Jurkat, Clone E6-1 (cell line): Measurements from ENCODE around the gene PACSIN2.
"Not testable (repeated sequence)": the region's sequence is repeated elsewhere in the genome, so short reads cannot be mapped to it uniquely, and the experiment has no call there.

Source experiments
- DNase-seq: peaks from one replicate; pipeline ENCODE4 v3.0.0-alpha.2; 2011; ENCODE audit warnings: low read depth, low spot score
- H3K4me3 ChIP-seq: 2 replicates; pipeline ENCODE4 v1.5.1; 2011; ENCODE audit warnings: mild to moderate bottlenecking, low read length, control low read depth, moderate library complexity

Gene PACSIN2

DNA sequence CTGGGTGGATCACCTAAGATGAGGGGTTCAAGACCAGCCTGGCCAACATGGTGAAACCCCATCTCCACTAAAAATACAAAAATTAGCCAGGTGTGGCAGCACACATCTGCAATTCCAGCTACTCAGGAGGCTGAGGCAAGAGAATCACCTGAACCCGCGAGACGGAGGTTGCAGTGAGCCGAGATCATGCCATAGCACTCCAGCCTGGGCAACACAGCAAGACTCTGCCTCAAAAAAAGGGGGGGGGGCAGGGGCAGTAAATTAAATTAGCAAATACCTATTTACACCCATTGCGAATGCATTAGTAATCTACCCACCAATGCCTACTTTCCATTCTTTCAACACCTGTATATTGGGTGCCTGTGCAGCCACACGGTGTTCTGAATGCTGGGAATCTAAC is 78.3 kb downstream of the PACSIN2 start:
- DNase-seq, H3K4me3 ChIP-seq: not testable (repeated sequence)

GRCh38 chr22:42934338-42934737 is 80.6 kb downstream of the PACSIN2 start:
- no peak overlapping the region for H3K4me3 ChIP-seq
- no peak for DNase-seq

DNA sequence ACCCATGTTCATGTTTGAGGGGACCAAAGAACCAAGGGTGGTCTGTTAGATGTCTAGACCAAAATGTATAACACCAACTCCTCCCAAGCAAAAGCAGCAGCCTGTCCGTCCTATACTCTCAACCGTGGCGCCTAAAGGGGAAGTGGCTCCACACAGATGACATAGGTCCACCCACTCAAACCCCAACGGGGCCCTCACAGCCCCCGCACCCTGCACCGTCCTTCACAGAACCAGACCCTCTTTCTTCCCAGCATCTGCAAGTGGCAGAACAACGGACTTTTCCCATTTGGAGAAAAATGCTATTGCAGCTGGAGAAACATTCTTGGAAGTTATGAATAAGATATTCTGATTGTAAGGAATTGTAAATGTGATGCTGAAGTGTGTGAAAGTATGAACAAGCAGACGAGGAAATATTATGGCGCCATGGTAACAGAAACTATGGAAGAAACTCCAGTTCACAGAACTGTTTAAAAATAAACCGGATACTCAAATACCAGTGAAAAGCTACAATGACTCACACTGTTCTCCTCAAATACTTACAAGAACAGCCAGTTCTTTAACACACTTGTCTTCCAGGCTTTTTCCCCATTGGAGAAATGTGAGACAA is 81.4 kb downstream of the PACSIN2 start:
- no peak for DNase-seq
- no peak overlapping the region for H3K4me3 ChIP-seq

GRCh38 chr22:42932857-42933484 is 82.0 kb downstream of the PACSIN2 start:
- no peak for DNase-seq
- no peak overlapping the region for H3K4me3 ChIP-seq

- H3K4me3 ChIP-seq = no peak overlapping the region
- DNase-seq = no peak
Observed at GRCh38 chr22:42932197-42932519, 82.8 kb downstream of the PACSIN2 start.

DNA sequence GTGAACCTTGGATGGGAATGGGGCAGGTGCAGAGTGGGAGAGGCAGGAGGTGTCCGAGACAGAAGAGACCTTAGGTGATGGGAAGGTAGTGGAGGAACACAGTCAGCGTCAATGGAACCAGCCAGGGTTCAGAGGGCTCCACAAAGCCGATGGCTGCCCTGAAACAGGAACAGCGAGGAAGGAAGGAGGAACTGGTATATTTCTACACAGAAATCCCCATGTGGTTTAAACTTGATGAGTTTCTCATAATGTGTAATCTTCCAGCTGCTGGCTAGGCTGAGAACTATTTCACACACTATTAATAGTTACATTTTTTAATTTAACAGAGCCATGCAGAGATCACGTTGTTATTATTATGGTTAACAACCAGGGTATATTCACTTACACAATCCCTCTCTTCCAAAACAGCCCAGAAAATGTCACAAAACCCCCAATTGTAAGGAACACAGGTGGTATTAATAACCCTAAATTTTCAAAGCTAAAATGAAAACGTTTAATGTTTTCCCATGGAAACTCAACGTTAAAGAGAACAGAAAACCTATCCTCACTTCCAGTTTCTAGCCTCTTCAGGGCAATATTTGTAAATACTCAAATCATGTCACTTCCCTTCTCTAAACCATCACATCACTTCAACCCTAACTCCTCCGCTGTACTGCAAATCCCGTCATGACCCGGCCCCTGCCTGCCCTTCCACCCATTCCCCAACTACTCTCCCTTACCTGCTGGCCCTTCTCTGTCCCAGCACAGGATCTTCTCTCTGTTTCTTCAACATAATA is 83.3 kb downstream of the PACSIN2 start:
- no peak for DNase-seq
- H3K4me3 ChIP-seq = no peak overlapping the region

GRCh38 chr22:42930810-42931420 is 84.0 kb downstream of the PACSIN2 start:
- no peak overlapping the region for H3K4me3 ChIP-seq
- DNase-seq = no peak

DNA sequence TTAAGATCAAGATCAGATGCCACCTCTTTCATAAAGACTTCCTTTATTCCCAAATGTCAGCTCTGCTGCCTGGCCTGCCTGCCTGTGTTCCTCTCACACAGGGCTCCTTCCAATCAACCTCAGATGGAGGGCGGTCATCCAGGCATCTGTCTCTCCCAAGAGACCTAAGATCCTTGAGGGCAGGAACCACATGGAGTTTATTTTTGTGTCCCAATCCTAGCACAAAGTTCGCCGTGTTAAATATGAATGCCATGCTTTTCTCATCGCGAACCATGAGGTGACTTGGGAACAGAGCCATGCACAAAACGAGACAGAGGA is 85.2 kb downstream of the PACSIN2 start:
- no peak overlapping the region for H3K4me3 ChIP-seq
- DNase-seq = no peak

- no peak for DNase-seq
- no peak overlapping the region for H3K4me3 ChIP-seq
Observed at GRCh38 chr22:42928969-42929837, 85.7 kb downstream of the PACSIN2 start.

GRCh38 chr22:42927966-42928365 is 87.0 kb downstream of the PACSIN2 start:
- DNase-seq = no peak
- no peak overlapping the region for H3K4me3 ChIP-seq

GRCh38 chr22:42926768-42927167 is 88.2 kb downstream of the PACSIN2 start:
- DNase-seq = no peak
- no peak overlapping the region for H3K4me3 ChIP-seq

DNA sequence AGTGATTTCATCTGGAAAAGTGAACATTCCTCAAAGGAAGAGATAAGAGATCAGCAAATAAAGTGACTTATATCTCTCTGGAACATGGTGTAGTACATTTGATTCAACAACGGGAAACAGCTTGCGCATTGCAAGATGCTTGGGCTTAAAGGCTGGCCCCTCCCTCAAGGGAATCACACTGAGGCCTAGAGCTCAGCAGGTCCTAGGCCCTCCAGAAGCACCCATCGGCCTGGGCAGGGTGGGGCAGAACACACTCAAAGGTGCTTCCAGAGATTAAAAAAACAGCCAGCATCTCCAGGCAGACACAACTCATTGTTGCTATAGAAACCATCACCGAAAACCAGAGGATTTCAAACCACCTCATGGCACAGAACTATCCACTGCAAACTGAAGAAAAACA is 88.8 kb downstream of the PACSIN2 start:
- H3K4me3 ChIP-seq = no peak overlapping the region
- DNase-seq = no peak

- peak; percentile 30 for DNase-seq
- H3K4me3 ChIP-seq = no peak overlapping the region
Observed at GRCh38 chr22:42925598-42925997, 89.4 kb downstream of the PACSIN2 start.

- not testable (repeated sequence) for DNase-seq, H3K4me3 ChIP-seq
Observed at GRCh38 chr22:42925031-42925430, 89.9 kb downstream of the PACSIN2 start.

DNA sequence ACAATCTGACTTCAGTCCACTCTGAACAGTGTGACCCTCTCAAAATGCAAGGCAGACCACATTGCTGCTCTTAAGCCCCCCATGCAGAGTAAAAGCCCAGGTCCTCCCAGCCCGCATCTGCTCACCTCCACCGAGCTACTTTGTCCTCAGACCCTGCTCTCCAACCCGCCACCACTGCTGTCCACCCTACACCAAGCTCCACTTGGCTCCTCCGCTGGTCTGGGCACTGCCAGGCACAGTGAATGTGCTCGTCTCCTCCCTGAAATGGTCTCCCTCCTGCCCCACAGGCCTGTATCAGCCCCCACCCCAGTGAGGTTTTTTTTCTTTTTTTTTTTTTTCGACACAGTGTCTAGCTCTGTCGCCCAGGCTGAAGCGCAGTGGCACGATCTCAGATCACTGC is 90.5 kb downstream of the PACSIN2 start:
- no peak overlapping the region for H3K4me3 ChIP-seq
- no peak for DNase-seq

DNA sequence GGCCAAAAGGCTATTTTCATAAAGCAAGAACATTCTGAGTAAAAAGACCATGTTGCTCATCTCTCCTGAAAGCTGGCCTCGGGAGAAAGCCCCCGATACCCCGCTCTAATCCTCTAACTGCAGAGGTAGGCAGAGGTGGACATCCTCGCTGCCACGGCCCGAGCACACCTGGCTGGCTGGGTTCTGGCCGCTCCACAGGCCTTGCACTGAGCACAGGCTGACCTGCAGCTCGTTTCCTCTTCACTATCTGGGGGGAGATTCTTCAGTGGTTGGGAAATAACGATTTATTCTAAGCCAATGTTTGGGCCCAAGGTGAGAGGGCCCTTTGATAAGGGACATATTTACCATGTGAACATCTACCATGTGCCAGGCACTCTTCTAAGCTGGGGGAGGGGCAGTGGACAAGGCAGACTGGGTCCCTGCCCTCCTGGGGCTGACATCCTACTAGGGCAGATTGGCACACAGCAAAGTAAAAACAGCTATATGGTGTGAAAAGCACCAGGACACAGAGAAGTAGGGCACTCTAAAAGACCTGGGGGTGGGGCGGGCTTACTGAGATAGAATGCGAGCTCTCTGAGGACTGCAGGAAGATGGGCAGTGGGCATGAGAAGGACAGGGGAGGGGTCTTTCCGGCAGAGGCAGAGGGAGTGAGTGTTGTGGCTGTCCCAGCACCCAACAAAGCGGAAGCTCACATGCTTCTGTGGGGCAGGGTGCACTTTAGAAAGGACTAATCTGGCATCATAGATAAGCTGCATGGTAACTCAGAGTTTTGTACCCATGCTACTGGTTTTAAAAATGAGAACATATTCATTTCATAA is 92.4 kb downstream of the PACSIN2 start:
- H3K4me3 ChIP-seq = no peak overlapping the region
- peak; percentile 26 for DNase-seq

- DNase-seq = no peak
- H3K4me3 ChIP-seq = no peak overlapping the region
Observed at GRCh38 chr22:42920101-42920820, 94.7 kb downstream of the PACSIN2 start.

GRCh38 chr22:42919199-42919598 is 95.8 kb downstream of the PACSIN2 start:
- no peak overlapping the region for H3K4me3 ChIP-seq
- no peak for DNase-seq
